HG02610 (cell line): ENCODE results near the gene OR4D5.

Experiments
- ATAC-seq: cut with Tn5 transposase; IDR thresholded peaks from one replicate; pipeline ENCODE4 v1.9.1; 2021; ENCODE audit warnings: mild to moderate bottlenecking, moderate library complexity; ENCODE audit not compliant: unreplicated experiment

The OR4D5 gene

DNA sequence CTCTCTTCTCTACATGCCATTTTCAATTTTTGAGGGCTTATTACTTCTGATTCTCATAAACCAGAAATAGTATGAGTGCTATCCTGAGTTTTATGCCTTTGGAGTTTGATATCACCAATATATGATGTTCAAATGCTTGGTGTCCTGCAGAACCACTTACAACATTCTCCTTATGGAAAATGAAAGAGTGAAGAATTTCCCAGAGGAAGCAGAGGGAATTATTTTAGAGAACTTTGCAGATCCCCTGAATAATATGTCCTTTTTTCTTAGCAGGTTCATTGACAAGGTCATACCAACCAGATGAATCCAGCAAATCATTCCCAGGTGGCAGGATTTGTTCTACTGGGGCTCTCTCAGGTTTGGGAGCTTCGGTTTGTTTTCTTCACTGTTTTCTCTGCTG lies at the start of gene OR4D5:
OR4D5 (plus strand) TSS at position 301 of the 400 bp plus-strand sequence; CDS start at position 301, 0 bp downstream.
- no peak for ATAC-seq

- ATAC-seq = no peak
Observed at GRCh38 chr11:123892031-123892430, 47.4 kb upstream of the OR4D5 start.

GRCh38 chr11:123899792-123900191 lies 39.6 kb upstream of the OR4D5 start:
- ATAC-seq = no peak

DNA sequence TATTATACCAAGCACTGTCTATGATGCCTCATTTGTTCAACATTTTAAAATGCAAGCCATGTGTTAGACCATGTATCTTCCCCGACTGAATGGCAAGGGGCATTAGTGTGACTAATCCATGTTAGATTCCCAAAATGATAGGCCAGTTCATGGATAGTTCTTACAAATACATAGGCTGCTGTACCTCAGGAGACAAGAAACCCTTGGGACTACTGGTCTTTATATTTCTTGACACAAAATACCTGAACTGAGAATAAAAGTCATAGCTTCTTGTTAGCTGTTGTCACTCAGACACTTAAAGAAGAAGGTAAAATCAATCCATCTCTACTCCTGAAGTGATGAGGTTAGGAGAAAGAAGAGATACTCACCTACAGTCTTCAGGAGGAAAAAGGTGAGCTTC lies 37.5 kb upstream of the OR4D5 start, which contains the start of gene OR8D4:
OR8D4 (plus strand) TSS at position 301 of the 400 bp plus-strand sequence. CDS start 4,265 bp downstream, outside the sequence.
- ATAC-seq = no peak

- peak; percentile 96 for ATAC-seq
Observed at GRCh38 chr11:123903932-123904331, 35.5 kb upstream of the OR4D5 start.

GRCh38 chr11:123904932-123905331 lies 34.5 kb upstream of the OR4D5 start:
- ATAC-seq = no peak

GRCh38 chr11:123905826-123906225 lies 33.6 kb upstream of the OR4D5 start:
- ATAC-seq = no peak

DNA sequence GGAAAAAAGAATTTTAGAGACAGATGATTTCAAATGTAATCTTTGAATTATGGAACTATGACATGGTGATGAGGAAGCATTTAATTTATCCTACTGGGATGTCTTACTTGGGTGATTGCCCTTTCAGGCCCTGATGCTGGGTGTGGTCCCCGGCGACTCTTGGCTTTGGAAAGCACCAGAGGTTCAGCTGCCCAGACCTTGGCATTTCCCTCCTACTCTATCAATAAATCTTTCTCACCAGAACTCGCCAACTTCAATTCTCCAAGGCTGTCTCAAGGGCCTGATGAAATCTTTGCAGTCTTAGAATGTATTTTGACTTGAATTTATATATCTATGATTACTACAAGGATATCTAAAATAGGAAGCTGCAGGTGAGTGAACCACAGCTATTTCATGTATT lies 18.5 kb upstream of the OR4D5 start:
- no peak for ATAC-seq

GRCh38 chr11:123924027-123924426 lies 15.4 kb upstream of the OR4D5 start:
- no peak for ATAC-seq

DNA sequence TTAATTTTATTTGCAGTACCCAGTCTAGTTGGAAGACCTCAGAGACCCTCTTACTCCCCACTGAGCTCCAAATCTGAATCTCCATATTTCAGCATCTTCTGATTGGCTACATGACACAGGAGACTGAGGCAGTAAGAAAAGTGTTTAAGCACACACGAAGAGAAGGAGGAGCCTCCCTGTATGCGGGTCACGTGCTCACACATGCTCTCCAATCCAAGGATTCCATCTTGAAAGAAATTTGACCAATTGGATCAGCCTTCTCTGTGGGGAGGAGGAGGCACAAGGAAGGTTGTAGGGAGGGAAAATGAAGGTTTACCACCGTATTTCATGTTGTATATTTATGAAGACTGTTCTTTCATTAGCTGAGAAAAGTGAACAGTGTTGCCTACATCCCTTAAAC lies 3.0 kb downstream of the OR4D5 start:
- ATAC-seq = no peak

DNA sequence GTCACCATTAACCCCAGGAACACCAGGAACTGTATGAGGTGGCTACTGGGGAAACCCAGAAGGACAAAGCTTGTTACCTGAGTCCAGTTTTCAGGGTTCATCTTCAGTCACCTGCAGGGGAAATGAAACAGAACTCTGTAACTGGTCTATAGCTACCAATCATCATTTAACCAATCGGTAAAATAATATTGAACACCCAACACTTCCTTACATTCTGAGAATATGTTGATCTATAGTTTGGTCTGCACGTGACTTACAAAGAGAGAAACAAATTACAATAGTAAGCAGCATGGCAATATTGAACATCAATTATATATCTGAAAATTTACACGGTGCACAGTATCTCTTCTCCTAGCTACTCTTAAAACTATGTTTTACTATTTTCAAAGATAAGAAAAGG lies 4.3 kb downstream of the OR4D5 start, which contains the start of gene OR6T1:
OR6T1 (minus strand) TSS at position 101 of the 400 bp plus-strand sequence; CDS start at position 101, 0 bp downstream.
- ATAC-seq = no peak

DNA sequence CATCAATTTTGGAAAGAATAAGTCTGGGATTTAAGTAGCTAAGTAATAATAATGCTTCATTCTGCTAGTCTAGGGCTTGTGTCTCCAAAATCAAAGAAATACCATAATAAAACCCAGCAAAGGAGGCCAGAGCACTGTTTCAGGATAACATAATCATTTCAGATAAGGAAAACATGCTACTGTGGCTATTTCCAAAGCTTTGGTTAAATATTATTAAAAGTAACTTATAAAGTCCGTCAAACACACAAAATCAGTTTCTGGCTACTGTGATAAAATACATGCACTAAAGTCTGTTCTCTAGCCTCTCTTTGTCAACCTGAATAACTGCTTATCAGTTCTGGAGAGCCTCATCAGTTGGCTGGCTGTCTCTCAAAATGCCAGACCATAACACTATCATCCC lies 5.7 kb downstream of the OR4D5 start:
- ATAC-seq = no peak

GRCh38 chr11:123956752-123957151 lies 17.3 kb downstream of the OR4D5 start:
- no peak for ATAC-seq

GRCh38 chr11:123973816-123974215 lies 34.4 kb downstream of the OR4D5 start:
- ATAC-seq = no peak

GRCh38 chr11:123976770-123977560 lies 37.5 kb downstream of the OR4D5 start:
- ATAC-seq = no peak

- no peak for ATAC-seq
Observed at GRCh38 chr11:123977731-123978347, 38.4 kb downstream of the OR4D5 start, which contains the start of gene OR10S1. Gene OR10S1 (minus strand): TSS chr11:123977781. CDS start chr11:123977664, 117 bp downstream.

DNA sequence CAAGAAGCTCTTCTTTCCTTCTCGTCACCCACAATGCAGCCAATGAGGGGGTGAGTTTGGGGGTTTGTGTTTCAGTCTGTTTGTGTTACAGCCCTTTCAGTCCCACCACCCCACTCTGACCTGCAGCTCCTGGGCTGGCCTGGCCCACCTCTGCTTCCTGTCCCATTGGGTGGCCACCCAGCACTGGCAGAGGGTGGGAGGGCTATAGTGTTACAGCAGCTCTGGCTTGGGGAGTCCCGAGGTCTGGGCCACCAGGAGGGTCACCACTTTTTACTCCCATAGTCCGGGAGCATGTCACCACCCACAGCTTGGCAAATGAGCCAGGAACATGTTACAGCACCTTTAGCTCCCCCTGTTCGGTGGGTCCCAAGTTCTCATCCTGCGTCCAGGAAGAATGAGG lies 39.9 kb downstream of the OR4D5 start:
- ATAC-seq = no peak
